Upper lobe of right lung (tissue), 1 donor: ENCODE data around the gene MAGI2. TPM values are rescaled to one million over a fixed set of nuclear protein-coding genes. Genes with fewer than 3 reads are reported as not detected.

Experiments
- ATAC-seq: fragments of 200-7000 bp; cut with Tn5 transposase; one replicate; pipeline ENCODE4 v1.9.1; 2020; ENCODE audit warnings: mild to moderate bottlenecking, moderate library complexity
- DNase-seq: peaks from one replicate; pipeline ENCODE4 v3.0.0-alpha.2; 2020
- H3K27ac ChIP-seq: fragments of 200-600 bp; one replicate; pipeline ENCODE4 v1.8.0; 2022
- H3K27me3 ChIP-seq: fragments of 200-600 bp; one replicate; pipeline ENCODE4 v1.8.0; 2022; ENCODE audit warnings: mild to moderate bottlenecking
- H3K36me3 ChIP-seq: fragments of 200-600 bp; one replicate; pipeline ENCODE4 v1.8.0; 2022
- H3K4me1 ChIP-seq: fragments of 200-600 bp; one replicate; pipeline ENCODE4 v1.8.0; 2022
- H3K4me3 ChIP-seq: fragments of 200-600 bp; one replicate; pipeline ENCODE4 v1.8.0; 2022; ENCODE audit warnings: mild to moderate bottlenecking
- H3K9me3 ChIP-seq: fragments of 200-600 bp; one replicate; pipeline ENCODE4 v1.8.0; 2022
- intact Hi-C: fragments of 100-400 bp; cut with DNase I; formaldehyde crosslinking; loops from one replicate; pipeline ENCODE4 v1.11.0; 2022
- total RNA-seq: library from RNA; stranded (reverse); fragmentation: NEBNext Ultra II Directional; extraction: Animal tissue kit (Norgen Biotek cat#: 25700); gene quantifications from one replicate; pipeline ENCODE4 v1.2.1, GENCODE V29; 2021
- TF ChIP-seq, protein P1 (sequence below): fragments of 200-600 bp; IDR thresholded peaks from one replicate; pipeline ENCODE4 v1.8.0; 2022; ENCODE audit warnings: antibody characterized with exemption
- donor health status: DM: no; HTN: yes; CAD: no; lungs with severe emphysema.

Gene MAGI2
- total RNA-seq, 1 donor from 2014 or later, result 12.8 TPM

DNA sequence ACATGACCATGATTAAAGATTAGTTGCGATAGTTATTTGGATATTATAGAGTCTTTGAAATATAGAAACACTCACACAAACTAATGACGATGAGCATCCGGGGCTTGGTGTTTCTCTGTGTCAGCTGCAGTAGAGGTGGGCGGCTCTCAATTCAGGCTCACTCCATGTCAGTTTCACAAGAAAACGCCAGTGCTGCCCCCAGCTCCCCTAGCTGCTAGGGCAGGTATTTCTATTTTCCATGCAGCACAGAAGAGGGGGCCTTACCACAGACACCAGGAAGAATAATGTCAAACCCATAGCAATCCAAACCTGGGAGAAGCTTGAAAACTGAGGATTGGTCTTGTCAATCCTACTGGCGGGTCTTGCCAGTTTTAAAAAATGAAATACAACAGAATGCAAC is 1457.8 kb downstream of the MAGI2 start:
- H3K27ac ChIP-seq, result no peak overlapping the region
- no peaks in the 10 kb centered on the region for H3K4me1 ChIP-seq
- ATAC-seq (no peak), DNase-seq (no peak)
- no peaks in the 10 kb centered on the region for H3K9me3 ChIP-seq
- TF ChIP-seq, protein P1, sequence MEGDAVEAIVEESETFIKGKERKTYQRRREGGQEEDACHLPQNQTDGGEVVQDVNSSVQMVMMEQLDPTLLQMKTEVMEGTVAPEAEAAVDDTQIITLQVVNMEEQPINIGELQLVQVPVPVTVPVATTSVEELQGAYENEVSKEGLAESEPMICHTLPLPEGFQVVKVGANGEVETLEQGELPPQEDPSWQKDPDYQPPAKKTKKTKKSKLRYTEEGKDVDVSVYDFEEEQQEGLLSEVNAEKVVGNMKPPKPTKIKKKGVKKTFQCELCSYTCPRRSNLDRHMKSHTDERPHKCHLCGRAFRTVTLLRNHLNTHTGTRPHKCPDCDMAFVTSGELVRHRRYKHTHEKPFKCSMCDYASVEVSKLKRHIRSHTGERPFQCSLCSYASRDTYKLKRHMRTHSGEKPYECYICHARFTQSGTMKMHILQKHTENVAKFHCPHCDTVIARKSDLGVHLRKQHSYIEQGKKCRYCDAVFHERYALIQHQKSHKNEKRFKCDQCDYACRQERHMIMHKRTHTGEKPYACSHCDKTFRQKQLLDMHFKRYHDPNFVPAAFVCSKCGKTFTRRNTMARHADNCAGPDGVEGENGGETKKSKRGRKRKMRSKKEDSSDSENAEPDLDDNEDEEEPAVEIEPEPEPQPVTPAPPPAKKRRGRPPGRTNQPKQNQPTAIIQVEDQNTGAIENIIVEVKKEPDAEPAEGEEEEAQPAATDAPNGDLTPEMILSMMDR, result no peak
- no peaks in the 10 kb centered on the region for H3K27me3 ChIP-seq
- intact Hi-C loops, result no loop called here
- H3K36me3 ChIP-seq, result no peaks in the 10 kb centered on the region
- H3K4me3 ChIP-seq, result no peak overlapping the region

DNA sequence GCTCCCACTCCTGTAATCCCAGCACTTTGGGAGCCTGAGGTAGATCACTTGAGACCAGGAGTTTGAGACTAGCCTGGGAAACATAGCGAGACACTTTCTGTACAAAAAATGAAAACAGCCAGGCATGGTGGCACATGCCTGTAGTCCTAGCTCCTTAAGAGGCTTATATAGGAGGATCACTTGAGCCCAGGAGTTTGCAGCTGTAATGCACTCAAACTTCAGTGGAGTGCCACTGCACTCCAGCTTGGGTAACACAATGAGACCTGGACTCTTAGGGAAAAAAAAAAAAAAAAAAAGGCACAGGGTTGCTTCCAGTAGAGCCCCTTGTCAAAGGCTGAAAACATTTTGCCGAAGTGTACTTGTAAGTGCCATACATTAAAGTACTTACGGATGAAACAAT is 1459.6 kb downstream of the MAGI2 start:
- TF ChIP-seq, protein P1, result no peak
- Histone ChIP-seq H3K4me3 (no peak overlapping the region), H3K9me3 (no peaks in the 10 kb centered on the region), H3K27ac (no peak overlapping the region), H3K36me3 (no peaks in the 10 kb centered on the region), H3K27me3 (no peaks in the 10 kb centered on the region), H3K4me1 (no peaks in the 10 kb centered on the region)
- DNase-seq (no peak), ATAC-seq (peak; percentile 55)
- intact Hi-C loops, result no loop called here

DNA sequence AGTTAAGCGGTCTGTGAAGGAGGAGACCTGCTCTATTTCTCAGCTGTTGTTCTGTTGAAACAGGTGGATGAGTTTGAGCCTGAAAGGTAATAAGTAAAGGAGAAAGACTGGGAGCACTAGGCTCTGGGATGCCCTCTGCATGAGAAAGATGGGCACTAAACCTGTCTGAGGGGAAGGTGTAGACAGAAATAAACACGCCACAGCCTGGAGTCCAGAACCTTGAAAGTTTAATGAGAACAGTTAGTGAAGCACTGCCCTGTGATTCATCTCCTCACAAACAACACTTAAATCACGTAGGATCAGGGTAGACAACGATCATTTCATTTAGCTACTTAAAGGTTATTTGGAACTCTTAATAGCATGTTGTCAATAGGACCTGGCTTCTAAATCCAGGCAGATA is 1461.8 kb downstream of the MAGI2 start:
- no peak overlapping the region for H3K27ac ChIP-seq
- no peaks in the 10 kb centered on the region for H3K27me3 ChIP-seq
- TF ChIP-seq, protein P1, result no peak
- no peak overlapping the region for H3K4me3 ChIP-seq
- ATAC-seq (no peak), DNase-seq (no peak)
- intact Hi-C loops, result no loop called here
- no peaks in the 10 kb centered on the region for H3K4me1 ChIP-seq
- no peaks in the 10 kb centered on the region for H3K36me3 ChIP-seq
- no peaks in the 10 kb centered on the region for H3K9me3 ChIP-seq

- intact Hi-C loops, result no loop called here
- no peaks in the 10 kb centered on the region for H3K27me3 ChIP-seq
- no peaks in the 10 kb centered on the region for H3K4me1 ChIP-seq
- no peak overlapping the region for H3K27ac ChIP-seq
- no peaks in the 10 kb centered on the region for H3K9me3 ChIP-seq
- H3K36me3 ChIP-seq, result no peaks in the 10 kb centered on the region
- TF ChIP-seq, protein P1, result no peak
- H3K4me3 ChIP-seq, result no peak overlapping the region
- DNase-seq (no peak), ATAC-seq (no peak)
Observed at GRCh38 chr7:77989981-77990566, 1463.4 kb downstream of the MAGI2 start.

DNA sequence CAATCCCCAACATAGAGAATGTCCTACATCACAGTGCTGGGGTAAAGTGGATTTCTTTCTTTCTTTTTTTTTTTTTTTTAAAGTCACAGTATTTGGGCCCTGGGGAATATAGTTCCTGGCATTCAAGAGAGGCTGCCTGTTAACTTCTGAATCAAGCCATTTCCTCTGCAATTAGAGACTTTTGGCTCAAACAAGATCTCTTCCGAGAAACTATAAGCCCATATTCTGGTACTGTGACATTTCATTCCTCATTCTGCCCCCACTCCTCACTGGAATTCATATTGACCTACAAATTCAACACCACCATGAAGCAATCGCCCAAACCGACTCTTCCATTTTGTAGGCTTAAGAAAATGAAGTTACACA is 1467.5 kb downstream of the MAGI2 start:
- DNase-seq (no peak), ATAC-seq (no peak)
- H3K4me1 ChIP-seq, result no peaks in the 10 kb centered on the region
- H3K27ac ChIP-seq, result no peak overlapping the region
- no peak overlapping the region for H3K4me3 ChIP-seq
- no peaks in the 10 kb centered on the region for H3K36me3 ChIP-seq
- no peaks in the 10 kb centered on the region for H3K9me3 ChIP-seq
- intact Hi-C loops, result no loop called here
- TF ChIP-seq, protein P1, result no peak
- H3K27me3 ChIP-seq, result no peaks in the 10 kb centered on the region
